Endometrial microvascular endothelial cells (primary cell): ENCODE measurements around the gene S100A5. TPM values are rescaled to one million over a fixed set of nuclear protein-coding genes. Genes with fewer than 3 reads are reported as not detected.
"Not testable (repeated sequence)": the region's sequence is repeated elsewhere in the genome, so short reads cannot be mapped to it uniquely, and the experiment has no call there.

Experiments used
- in situ Hi-C: cut with HindIII; loops from 2 replicates; pipeline ENCODE4 v1.10.0; 2017; ENCODE audit warnings: low sequenced_read_pairs, low pct_unique_long_range_greater_than_20kb; ENCODE audit errors: inconsistent ontology term
- total RNA-seq: library from RNA; depleted of rRNA; stranded (reverse); fragments of >200 nt; gene quantifications from one replicate; pipeline ENCODE4 v1.2.3, GENCODE V29; 2015; ENCODE audit errors: inconsistent ontology term

The S100A5 gene
- total RNA-seq, 1 donor from 2014 or later: not detected

DNA sequence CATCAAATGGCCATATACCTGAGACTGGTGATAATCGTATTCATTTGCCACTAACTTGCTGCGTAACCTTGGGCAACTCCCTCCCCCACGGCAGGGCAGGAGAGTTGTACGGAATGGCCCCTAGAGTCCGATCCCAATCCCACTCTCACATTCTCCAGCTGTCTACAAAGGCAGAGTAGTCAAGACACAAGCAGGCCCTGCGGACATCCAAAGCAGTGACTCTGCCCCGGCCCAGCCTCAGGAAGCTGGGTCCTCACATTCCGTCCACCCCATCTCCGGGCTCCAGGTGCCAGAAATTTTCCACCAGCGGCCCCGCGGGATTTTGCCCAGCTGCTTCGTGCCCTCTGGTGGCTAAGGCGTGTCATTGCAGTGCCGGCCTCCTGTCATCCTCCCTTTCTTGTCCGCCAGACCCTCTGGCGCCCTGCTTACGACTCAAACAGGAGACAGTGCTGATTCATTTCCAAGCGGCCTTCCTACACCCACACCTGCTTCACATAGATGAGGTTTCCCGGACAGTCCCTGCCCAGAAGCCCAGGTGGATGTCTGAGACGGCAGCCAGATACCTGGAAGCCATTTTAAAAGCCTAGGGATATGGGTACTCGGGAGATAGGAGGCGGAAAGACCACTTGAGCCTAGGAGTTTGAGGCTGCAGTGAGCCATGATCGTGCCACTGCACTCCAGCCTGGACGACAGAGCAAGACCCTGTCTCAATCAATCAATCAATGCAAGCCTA lies 27.8 kb upstream of the S100A5 start:
- in situ Hi-C loops: no loop called here

GRCh38 chr1:153567621-153568366 lies 27.1 kb upstream of the S100A5 start:
- in situ Hi-C loops: no loop called here

GRCh38 chr1:153566414-153567371 lies 26.0 kb upstream of the S100A5 start:
- in situ Hi-C loops: no loop called here

DNA sequence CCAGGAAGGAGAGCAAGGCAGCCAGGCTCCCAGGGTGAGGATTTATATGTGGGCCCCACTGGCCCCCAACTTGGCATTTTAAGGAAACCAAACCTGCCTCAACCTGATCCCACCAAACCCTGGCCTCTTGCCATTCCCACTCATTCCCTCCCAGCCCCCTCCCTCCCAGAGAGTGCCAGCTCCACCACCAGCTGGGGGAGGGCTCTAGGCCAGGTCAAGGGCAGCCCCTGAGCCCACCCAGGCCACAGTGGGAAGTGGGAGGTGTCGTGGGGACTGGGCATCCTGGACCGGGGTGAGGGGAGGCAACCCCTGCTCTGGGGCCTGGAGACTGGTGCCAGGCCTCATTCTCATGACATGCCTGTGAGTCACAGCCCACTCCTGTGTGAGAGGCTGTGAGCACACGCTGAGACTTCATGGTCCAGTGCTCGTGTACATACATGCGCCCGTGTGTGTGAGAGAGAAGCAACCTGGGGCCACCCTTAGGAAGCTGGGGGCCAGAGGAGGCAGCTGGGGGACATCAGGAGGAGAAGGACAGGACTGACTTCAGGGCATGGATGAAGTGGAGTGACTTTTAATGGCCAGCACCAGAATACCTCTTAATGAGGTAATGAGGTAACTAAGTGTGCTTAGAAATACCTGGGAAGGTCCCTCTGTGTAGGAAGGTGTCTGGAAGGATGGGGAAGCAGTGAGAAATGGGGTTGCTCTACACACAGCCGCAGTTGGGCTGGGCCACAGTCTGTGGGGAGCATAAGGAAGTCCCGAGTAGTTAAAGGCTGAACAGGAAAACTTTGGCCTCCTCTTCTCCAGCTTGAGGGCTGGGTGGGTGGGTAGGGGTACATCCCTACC lies 25.0 kb upstream of the S100A5 start, which contains the start of gene S100A2:
TSS of gene S100A2 (minus strand) at position 316 of the 846 bp plus-strand sequence. CDS start 1,967 bp downstream, outside the sequence.
- in situ Hi-C loops: no loop called here

DNA sequence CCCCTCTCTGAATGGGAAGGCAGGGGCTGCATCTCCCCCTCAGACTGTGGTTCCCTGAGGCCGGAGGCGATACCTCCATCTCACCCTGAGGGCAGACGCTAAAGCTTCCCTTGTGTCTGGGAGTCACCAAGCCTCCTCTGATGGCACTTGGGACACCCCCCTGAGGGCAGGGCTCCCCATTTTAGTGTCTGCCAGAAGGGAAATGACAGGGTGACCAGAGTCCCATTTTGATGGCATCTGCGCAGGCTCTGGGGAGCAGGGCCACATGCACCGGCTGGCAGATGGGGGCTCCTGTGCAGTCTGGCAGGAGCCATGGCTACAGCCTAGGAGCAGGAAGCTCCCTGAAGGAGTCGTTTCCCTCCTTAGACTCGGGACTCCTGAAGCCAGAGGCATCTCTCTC lies 23.3 kb upstream of the S100A5 start:
- in situ Hi-C loops: no loop called here

DNA sequence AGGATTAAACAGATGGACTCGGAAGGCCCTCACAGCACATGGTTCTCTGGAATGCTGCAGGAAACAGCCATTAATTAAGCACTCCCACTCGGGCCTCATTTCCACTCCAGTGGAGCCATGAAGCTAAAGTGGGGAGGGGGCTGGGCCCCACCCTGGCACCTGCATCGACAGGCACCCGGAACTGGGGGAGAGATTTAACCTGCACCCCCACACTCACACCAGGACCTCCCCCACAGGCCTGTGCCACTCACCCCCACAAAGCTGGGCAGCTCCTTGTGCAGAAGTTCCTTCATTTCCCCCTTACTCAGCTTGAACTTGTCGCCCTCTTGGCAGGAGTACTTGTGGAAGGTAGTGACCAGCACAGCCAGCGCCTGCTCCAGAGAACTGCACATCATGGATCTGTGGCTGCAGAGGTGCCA lies 22.8 kb upstream of the S100A5 start:
- in situ Hi-C loops: no loop called here

GRCh38 chr1:153562021-153562420 lies 21.3 kb upstream of the S100A5 start:
- in situ Hi-C loops: not testable (repeated sequence)

DNA sequence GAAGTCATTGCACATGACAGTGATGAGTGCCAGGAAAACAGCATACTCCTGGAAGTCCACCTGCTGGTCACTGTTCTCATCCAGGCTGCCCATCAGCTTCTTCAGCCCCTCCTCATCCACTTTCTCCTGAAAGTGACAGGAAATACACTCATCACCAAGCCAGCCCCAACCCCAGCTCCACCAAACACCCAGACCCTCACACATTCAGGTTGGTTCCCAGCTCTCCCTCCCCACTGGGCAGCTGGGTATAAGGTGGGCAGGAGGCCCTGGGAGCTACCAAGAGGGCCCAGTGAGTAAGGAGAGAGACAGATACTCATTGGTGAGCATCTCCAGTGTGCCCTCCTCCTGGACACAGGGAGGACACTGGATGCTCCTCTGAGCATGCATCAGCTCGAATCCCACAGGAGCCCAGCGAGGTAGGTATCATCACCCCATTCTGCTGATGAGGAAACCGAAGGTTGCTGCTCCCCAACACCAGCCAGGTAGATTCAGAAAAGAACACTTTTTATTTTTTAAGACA lies 20.8 kb upstream of the S100A5 start:
- in situ Hi-C loops: no loop called here

DNA sequence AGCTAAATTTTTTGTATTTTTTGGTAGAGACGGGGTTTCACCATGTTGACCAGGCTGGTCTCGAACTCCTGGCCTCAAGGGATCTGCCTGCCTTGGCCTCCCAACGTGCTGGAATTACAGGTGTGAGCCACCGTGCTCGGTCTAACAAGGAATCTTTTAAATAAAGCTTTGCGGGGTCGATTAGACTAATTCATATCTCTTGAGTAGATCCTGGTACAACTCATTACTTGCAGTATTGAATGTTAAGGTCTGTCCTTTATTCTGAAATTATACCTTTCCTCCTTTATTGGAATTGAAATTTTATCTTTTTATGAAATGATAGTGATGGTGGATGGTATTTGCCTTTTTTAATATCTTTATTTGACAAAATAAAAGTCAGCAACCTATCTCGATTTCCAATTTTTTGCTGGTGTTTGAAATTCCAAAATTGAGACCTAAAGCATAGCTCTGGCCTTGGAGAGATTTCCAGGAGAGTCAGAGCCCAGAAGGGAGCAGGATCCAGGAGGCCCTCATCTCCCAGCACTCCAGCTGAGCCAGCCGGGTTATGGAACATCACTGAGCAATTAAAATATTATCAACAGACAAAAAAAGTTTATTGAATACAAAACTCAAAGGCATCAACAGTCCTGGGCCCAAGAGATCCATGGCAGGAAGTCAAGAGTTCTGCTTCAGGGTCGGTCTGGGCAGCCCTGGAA lies 20.2 kb upstream of the S100A5 start:
- in situ Hi-C loops: no loop called here

GRCh38 chr1:153560241-153560640 lies 19.5 kb upstream of the S100A5 start:
- in situ Hi-C loops: no loop called here

GRCh38 chr1:153557877-153558276 lies 17.1 kb upstream of the S100A5 start:
- in situ Hi-C loops: no loop called here

GRCh38 chr1:153556348-153556747 lies 15.6 kb upstream of the S100A5 start:
- in situ Hi-C loops: no loop called here

DNA sequence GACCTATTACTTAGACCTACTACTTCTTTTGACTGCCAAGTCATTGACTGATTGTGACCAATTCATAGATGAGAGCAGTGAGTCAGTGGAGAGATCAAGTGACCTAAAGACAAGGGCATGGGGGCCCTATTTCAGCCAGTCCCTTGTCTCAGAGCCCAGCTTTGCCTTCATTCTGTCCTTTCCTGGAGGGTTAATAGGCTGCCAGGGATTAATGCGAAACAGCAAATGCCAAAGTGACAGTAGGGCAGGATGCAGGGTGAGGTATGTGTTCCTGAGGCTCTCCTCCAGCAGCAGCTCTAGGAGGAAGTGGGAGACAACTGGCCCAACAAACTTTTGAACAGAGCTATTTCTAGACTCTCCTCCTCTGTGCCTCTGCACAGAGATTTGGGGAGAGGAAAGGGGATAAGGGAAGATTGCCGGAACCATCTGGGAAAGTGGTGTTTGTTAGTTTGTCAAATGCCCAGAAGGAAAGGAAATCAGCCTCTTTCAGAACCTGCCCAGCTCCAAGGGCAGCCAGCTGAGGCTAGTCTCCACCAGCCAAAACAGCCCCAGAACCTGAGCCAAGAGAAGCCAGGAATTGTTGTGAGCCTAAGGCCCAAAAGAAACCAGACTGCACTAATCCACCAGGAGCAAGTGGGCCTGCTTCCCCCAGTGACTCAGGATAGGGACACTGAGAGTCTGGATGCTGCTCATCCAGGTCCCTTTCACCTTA lies 13.3 kb upstream of the S100A5 start:
- in situ Hi-C loops: no loop called here

DNA sequence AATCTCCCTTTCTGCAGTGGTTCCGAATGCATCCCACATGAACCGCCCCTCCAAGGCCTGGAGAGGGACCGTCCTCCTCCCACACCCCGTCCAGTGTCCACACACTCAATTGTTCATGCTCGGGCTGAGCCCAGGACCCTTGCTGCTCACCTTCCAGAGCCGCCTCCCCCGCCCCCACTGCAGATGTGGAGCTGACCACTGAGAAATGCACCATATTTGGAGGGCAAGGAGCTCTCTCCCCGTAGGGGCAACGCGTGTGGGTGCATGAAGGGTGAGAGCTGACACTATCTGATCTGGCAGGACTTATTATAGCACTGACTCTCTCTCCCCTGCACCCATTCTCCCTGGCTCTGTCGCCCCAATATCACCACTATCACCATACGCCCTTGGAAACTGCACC lies 12.4 kb upstream of the S100A5 start:
- in situ Hi-C loops: no loop called here

DNA sequence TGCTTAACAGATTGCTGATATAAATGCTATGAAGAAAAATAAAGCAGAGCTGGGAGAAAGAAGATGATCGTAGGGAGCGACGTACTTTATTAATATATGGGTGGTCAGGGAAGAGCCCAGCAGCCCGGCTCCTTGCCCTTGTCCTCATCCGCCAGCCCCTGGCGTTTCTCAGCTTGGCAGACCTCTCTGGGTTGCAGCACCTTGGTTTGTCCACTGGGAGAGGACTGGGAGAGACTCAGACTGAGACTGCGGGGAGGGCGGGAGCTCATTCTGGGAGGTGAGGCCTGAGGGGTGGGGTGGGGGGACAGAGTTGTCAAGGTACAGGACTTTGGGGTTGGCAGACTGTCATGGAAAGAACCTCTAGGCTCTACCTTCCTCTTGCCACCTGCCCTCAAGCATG lies 11.6 kb upstream of the S100A5 start:
- in situ Hi-C loops: no loop called here

GRCh38 chr1:153550827-153551500 lies 10.2 kb upstream of the S100A5 start:
- in situ Hi-C loops: no loop called here

DNA sequence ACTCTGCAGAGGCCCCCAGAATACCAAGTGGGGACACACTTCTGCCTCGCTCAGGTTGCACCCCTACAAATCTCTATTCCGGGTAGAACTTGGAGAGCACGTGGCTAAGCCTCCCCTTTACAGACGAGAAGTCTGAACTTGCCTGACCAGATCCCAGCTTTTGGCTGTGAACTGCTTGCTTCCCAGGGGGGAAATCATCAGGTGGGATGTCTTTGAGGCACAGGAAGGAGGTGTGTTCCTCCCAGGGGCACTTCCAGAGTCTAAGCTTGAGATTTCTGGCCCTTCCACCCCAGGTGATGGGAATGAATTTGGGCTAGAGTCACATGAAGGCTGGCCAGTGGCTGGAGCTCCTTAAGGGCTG lies 9.6 kb upstream of the S100A5 start:
- in situ Hi-C loops: no loop called here
